ENCODE data around the gene BMP6.
A peak's percentile ranks its signal among the peaks of the same experiment; 100 is the strongest.
"Not testable (repeated sequence)": the region's sequence is repeated elsewhere in the genome, so short reads cannot be mapped to it uniquely, and the experiment has no call there.

The BMP6 gene

GRCh38 chr6:7803214-7803613, 77.3 kb downstream of the BMP6 start:
- no peak for DNase-seq

DNA sequence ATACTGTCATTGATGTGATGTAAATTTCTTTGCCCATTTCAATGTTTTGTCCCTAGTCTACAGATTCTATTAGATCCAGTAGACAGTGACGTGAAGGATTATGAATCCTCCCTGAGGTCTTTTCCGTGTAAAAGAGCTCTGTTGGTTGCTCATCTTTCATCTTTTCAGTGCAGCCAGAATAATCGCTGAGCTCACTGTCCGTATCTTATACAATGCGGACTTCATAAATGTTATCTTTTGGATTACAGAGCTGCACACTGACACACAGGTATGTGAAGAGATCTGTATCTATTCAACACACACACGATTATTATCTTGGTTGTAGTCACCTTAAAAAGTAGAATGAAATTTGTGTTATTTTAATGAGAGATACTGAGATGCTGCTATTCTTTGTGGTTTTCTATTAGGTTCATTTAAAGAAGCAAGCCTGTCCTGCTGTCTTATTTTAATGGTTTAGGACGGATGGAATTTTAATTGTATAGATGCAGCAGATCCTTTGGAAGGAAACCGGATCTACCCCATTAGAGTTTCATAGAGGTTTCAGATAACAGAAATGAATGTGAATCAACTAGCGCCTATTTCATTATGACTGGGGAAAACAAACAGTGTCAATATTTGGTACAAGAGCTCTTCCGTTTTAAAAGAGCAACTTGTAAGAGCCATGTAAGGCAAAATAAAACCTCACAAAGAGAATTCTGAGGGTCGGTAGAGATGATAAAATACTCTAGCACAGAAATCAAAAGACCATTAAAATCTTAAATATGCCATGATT, 79.4 kb downstream of the BMP6 start:
- DNase-seq: peak; percentile 73

GRCh38 chr6:7805850-7806214, 79.9 kb downstream of the BMP6 start:
- DNase-seq: no peak

DNA sequence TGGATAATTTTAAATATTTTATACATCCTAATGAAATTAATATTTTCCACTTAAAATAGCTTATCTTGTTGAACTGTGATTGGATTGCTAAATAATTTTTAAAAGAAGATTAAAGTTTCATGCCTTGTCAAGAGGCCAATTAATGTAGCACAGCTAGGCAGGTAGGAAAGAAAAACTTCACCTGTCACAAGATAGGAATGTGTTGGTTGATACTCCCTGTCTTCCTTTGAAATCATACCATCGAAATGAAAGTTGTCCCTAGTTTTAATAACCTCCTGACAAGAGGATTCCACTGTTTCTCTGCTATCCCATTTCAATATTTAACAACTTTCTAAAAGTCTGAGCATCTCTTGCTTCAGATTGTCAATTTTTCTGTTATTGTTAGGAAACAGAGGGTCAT, 80.8 kb downstream of the BMP6 start:
- no peak for DNase-seq

GRCh38 chr6:7809346-7809745, 83.4 kb downstream of the BMP6 start:
- DNase-seq: no peak

DNA sequence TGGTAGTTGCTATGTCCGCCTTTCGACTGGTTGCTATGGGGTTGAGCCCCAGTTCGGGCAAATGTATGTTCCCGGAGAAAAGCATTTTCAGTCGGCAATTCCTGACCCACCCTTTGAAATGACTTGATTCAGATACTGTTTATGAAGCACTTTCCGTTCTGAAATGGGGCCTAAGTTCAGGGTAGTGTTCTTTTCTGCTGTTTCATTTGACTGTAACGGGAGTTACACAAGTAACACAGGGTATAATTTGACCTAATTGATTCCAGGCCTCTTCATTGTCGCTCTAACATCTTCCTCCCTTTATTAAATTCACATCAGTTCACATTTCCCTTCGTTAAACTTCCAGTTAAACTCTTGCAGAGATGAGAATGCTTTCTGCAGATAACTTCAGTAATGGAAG, 85.5 kb downstream of the BMP6 start:
- DNase-seq: no peak

DNA sequence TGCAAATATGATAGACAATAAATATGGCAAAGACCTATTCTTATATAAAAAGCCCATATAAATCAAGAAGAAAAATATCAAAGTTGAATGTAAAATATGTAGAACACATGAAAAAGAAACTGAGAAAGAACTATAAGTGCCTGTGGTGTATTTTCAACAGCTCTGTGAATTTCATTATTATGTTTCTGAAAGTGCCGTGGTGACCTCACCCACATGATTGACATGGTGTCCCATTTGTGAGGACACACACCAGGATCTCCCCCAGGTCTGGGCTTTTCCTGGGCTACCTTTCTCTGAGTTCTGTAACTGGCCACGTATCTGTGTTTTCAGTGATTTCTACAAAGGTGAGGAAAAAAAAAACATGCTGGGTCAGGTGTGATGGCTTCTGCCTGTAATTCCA, 86.7 kb downstream of the BMP6 start:
- no peak for DNase-seq

- DNase-seq: no peak
Observed at GRCh38 chr6:7813193-7813592, 87.3 kb downstream of the BMP6 start.

DNA sequence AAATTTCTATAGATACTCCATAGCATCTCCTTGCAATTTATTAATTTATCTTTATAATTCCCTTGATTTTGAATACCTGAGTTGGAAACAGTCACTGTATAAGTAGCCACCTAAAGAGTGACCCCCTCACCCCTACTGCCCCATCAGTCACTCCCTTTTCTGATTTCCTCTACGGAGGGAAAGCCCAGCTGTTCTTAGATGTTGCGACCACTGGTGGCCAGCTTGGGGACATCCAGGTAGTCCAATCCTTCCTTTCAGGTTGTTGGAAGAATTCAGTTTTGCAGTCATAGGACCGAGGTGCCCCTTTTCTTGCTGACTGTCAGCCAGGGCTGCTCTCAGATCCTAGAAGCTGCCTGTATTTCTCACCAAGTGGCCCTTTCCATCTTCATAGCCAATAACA, 87.8 kb downstream of the BMP6 start:
- no peak for DNase-seq

- no peak for DNase-seq
Observed at GRCh38 chr6:7815716-7816115, 89.8 kb downstream of the BMP6 start.

- not testable (repeated sequence) for DNase-seq
Observed at GRCh38 chr6:7817184-7817583, 91.3 kb downstream of the BMP6 start.

DNA sequence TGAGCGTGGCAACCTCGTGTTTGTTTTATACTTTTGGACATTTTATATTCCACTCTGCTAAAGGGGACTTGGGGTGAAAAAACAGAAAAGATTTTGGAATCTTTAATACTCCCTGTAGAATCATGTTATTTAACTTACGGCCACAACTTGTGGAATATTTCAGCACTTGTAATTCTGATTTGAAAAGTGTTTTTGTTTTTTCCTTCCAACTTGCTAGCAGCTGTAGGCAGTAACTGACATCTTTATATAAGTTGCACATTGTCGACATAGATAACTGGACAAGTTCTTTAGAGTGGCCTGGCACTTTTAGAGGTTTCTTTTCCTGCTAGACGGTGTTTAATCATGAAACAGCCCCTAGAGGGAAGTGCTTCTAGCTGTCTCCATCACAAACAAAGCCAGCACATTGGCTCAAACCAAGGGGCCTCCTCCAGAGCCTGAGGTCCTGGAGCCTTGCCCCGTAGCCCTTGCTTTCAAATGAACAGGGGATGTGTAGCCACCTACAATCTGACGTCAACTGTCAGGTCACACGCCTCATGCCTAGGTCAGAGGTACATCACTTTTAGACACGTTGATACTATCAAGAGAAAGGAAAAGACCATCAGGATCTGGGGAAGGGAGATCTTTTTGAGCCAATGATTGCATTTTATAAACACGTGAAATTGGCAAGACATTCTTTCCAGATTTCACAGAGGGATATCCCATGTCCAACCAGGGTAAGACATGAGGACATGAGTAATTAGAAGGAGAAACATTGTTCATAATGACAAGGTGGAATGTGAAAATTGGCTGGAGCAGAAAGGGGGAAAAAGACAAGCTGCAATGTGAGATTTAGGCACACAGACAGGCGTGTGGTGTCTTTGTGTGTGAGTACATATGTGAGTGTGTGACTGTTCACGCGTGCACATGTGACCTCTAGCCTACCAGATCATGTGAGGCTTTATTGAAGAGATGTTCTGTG, 92.6 kb downstream of the BMP6 start:
- DNase-seq: no peak

GRCh38 chr6:7819431-7820015, 93.6 kb downstream of the BMP6 start:
- no peak for DNase-seq

- DNase-seq: no peak
Observed at GRCh38 chr6:7820288-7820835, 94.5 kb downstream of the BMP6 start.

DNA sequence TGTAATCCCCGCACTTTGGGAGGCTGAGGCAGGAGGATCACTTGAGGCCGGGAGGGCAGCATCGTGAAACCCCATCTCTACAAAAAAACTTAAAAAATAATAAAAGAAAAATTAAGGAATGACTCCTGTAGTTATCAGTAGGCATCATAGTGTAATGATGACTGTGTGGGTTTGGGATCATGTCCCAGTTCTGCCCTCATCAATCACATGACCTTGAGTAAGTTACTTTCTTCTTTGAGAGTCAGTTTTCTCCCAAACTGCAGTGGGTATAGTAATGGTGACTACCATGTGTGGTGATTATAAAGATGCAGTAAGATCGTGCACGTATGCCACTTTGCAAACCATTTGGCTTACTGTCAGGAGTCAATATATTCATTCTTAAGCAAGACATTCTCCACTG, 95.5 kb downstream of the BMP6 start:
- DNase-seq: no peak

DNA sequence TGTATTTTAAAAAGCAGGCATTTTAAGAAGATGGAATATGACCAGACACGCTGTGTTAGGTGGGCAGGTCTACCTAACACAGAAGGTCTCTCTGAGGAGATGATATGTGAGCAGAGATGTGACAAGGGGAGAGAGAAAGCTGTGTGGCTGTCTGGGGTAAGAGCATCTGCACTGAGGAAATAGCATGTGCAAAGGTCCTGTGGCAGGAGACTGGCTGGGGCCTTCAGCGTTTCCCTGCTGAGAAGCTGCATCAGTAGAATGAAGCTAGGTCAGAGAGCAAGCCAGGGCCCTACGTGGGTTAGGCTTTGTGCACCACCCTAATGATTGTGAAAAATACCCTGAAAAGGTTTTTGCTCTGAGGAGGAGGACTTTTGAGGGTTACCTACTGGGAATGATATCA, 97.7 kb downstream of the BMP6 start:
- no peak for DNase-seq

GRCh38 chr6:7825986-7826385, 100.1 kb downstream of the BMP6 start:
- no peak for DNase-seq

DNA sequence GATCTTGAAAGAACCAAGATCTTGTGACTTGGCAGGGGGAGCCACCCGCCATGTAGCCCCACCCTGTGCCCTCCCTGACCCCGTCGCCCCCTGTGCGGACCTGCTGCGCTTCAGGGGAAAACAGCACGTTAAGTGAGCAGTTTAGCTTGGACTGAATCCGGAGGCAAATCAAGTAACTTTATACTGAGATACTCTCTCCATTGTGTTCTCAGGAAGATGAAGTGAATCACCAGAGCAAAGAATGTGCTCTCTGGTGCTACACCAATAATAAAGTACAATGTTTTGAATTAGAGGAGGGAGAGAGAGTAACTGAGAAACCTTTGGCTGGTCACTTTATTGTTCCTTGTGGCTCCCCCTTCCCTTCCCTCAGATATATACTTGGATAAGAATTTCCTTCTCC, 101.2 kb downstream of the BMP6 start:
- no peak for DNase-seq

- DNase-seq: no peak
Observed at GRCh38 chr6:7828124-7828523, 102.2 kb downstream of the BMP6 start.

DNA sequence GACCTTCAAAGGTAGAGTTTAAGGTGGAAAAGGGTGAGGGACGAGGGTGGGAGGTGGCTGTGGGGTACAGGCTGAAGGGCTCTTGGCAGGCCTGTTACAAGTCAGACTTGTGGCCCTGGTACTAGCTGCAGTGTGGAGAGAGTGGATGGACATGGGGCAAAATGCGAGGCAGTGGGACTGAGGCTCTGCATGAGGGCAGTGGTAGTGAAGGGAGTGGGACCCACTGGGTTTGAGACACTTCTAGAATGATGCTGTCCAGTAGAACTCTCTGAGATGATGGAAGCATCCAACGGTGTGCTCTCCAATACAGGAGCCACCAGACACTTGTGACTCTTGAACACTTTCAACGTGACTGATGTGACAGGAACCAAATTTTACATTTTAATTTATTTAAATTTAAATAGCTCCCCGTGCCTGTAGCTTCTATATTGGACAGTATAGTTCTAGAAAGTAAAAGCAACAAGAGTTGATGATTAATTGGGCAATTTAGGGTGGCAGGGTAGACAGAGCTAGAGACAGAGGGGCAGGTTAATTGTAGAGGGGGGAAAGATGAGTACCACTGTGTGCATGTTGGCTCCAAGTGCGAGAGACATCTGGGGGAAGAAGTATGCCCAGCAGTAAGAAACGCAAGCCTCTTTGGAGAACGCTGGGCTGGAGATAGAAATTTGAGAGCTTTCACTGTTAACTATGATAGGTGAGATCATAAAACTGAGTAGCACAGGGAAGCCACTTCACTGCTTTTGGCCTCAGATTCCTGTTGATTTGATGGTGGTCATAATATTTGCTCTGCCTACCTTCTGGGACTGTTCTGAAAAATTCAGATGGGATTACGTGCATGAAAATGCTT, 107.2 kb downstream of the BMP6 start:
- DNase-seq: no peak

DNA sequence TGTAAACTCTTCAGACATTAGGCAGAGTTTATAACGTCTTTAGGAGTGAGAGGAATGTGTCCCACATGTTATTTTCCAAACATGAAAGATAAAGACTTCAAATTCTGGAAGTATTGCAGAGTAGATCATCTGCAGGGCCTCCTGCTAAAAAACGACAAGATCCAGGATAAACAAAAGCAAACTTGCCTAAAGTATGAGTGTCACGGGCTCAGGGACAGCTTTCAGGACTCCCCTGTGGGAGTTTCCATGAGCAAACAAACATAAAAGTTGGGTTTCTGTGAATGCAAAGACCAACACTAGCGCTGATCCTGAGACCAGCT, 107.8 kb downstream of the BMP6 start:
- DNase-seq: no peak

DNA sequence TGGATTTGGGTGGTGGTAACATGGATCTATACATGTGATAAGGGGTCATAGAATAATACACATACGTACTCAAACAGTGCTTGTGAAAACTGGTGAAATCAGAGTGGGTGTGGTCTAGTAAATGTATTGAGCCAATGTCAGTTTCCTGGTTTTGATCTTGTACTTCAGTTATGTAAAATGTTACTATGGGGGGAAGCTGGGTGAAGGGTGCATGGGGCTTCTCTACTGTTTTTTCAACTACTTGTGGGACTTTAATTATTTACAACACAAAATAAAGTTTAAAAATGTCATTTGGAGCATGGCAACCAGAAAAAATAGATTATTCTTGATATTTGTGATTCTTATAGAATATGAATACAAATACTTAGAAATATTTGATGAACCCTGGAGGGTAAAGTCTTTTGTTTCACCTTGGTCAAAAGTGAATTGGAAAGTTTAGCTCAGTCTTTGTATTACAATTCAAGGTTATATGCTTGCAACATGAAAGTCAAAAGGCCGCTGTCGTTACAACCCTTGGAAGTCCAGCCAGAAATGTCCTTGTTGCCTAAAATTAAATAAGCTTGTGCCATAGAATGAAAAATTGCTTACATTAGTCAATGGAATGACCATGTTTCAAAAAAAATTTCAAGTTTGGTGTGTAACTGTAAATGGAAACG, 110.6 kb downstream of the BMP6 start:
- no peak for DNase-seq
